HepG2 (cell line): ENCODE results near the gene RNF123.
"Not testable (repeated sequence)": the region's sequence is repeated elsewhere in the genome, so short reads cannot be mapped to it uniquely, and the experiment has no call there.

Source experiments
- BHLHE40 ChIP-seq: IDR thresholded peaks from 2 replicates; pipeline ENCODE4 v1.6.1; 2011; ENCODE audit warnings: low read length, improper control_type of control experiment
- NFE2L1 ChIP-seq: sonication (generic); formaldehyde crosslinking; IDR thresholded peaks from 2 replicates; pipeline ENCODE4 v1.4.0; 2020; ENCODE audit warnings: missing genetic modification reagents, mild to moderate bottlenecking, borderline replicate concordance
- POLR2A ChIP-seq, 2 experiments: IDR thresholded peaks; 2 replicates each; pipeline ENCODE4 v1.6.1; 2011; ENCODE audit warnings: low read depth in 2 of 2, low read length in 2 of 2, mild to moderate bottlenecking in 1 of 2, moderate library complexity in 1 of 2; ENCODE audit not compliant: insufficient read depth in 1 of 2
- SOX13 ChIP-seq, 3 experiments: fragments of 450-650 bp in 1 of 3; sonication (generic) in 1 of 3; formaldehyde crosslinking in 1 of 3; IDR thresholded peaks in 2 of 3; conservative IDR thresholded peaks in 1 of 3; 2 replicates each; pipeline versions ENCODE4 v1.5.0 to v1.6.1; 2016 to 2020; ENCODE audit warnings: antibody characterized with exemption in 1 of 3, mild to moderate bottlenecking in 1 of 3, missing compliant biosample characterization in 1 of 3, missing genetic modification reagents in 1 of 3, moderate library complexity in 1 of 3
- ZFAT ChIP-seq: sonication (generic); formaldehyde crosslinking; conservative IDR thresholded peaks from 2 replicates; pipeline ENCODE4 v1.8.1; 2023; ENCODE audit warnings: missing genetic modification reagents, inconsistent platforms
- ZFP36 ChIP-seq: fragments of 150-350 bp; IDR thresholded peaks from 2 replicates; pipeline ENCODE4 v1.6.1; 2018; ENCODE audit warnings: borderline replicate concordance, low read length, low read depth; ENCODE audit not compliant: partially characterized antibody
- TF ChIP-seq, protein P1 (sequence below), 2 experiments: IDR thresholded peaks; 2 replicates each; pipeline ENCODE4 v1.6.1; 2011 to 2012; ENCODE audit warnings: low read length in 2 of 2, borderline replicate concordance in 1 of 2, low read depth in 1 of 2, mild to moderate bottlenecking in 1 of 2, moderate library complexity in 1 of 2
- TF ChIP-seq, protein P2 (sequence below): sonication (generic); formaldehyde crosslinking; conservative IDR thresholded peaks from 2 replicates; pipeline ENCODE4 v1.8.1; 2023; ENCODE audit warnings: missing genetic modification reagents
- TF ChIP-seq, protein P3 (sequence below): sonication (generic); formaldehyde crosslinking; conservative IDR thresholded peaks from 2 replicates; pipeline ENCODE4 v1.4.0; 2020; ENCODE audit warnings: missing genetic modification reagents

DNA sequence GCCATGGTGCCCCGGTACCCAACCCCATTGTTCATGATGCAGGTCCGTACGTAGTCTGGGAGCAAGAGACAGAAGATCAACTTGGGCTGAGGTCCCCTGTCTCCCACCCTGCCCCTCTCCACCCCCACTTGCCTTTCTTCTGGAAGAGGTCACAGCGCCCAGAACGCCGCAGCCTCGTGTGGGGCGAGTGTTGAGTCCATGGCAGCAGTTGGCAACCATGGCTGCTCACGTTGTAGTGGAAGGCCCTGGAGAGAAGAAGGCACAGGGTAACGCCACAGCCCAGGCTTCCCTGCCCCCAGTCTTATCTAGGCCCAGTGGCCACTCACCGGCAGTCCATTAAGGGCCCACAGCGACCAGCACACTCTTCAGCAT is 1.9 kb upstream of the RNF123 start:
- not testable (repeated sequence) for TF ChIP-seq NFE2L1 (CRISPR knock-in tag); BHLHE40; ZFP36; SOX13 (IDR thresholded peaks at IDR 0.05); SOX13 (CRISPR knock-in tag; conservative IDR thresholded peaks at IDR 0.05 in 1 of 2, IDR thresholded peaks at IDR 0.05 in 1 of 2); ZFAT (CRISPR knock-in tag); POLR2A (IDR thresholded peaks at IDR 0.05; ENCODE audit: insufficient read depth in 1 of 2, low read depth in 2 of 2, low read length in 2 of 2)
- TF ChIP-seq, protein P1, sequence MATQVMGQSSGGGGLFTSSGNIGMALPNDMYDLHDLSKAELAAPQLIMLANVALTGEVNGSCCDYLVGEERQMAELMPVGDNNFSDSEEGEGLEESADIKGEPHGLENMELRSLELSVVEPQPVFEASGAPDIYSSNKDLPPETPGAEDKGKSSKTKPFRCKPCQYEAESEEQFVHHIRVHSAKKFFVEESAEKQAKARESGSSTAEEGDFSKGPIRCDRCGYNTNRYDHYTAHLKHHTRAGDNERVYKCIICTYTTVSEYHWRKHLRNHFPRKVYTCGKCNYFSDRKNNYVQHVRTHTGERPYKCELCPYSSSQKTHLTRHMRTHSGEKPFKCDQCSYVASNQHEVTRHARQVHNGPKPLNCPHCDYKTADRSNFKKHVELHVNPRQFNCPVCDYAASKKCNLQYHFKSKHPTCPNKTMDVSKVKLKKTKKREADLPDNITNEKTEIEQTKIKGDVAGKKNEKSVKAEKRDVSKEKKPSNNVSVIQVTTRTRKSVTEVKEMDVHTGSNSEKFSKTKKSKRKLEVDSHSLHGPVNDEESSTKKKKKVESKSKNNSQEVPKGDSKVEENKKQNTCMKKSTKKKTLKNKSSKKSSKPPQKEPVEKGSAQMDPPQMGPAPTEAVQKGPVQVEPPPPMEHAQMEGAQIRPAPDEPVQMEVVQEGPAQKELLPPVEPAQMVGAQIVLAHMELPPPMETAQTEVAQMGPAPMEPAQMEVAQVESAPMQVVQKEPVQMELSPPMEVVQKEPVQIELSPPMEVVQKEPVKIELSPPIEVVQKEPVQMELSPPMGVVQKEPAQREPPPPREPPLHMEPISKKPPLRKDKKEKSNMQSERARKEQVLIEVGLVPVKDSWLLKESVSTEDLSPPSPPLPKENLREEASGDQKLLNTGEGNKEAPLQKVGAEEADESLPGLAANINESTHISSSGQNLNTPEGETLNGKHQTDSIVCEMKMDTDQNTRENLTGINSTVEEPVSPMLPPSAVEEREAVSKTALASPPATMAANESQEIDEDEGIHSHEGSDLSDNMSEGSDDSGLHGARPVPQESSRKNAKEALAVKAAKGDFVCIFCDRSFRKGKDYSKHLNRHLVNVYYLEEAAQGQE (IDR thresholded peaks at IDR 0.05; ENCODE audit: borderline replicate concordance in 1 of 2, low read depth in 1 of 2, low read length in 2 of 2): not testable (repeated sequence)
- TF ChIP-seq, protein P2, sequence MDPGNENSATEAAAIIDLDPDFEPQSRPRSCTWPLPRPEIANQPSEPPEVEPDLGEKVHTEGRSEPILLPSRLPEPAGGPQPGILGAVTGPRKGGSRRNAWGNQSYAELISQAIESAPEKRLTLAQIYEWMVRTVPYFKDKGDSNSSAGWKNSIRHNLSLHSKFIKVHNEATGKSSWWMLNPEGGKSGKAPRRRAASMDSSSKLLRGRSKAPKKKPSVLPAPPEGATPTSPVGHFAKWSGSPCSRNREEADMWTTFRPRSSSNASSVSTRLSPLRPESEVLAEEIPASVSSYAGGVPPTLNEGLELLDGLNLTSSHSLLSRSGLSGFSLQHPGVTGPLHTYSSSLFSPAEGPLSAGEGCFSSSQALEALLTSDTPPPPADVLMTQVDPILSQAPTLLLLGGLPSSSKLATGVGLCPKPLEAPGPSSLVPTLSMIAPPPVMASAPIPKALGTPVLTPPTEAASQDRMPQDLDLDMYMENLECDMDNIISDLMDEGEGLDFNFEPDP (CRISPR knock-in tag): not testable (repeated sequence)
- TF ChIP-seq, protein P3, sequence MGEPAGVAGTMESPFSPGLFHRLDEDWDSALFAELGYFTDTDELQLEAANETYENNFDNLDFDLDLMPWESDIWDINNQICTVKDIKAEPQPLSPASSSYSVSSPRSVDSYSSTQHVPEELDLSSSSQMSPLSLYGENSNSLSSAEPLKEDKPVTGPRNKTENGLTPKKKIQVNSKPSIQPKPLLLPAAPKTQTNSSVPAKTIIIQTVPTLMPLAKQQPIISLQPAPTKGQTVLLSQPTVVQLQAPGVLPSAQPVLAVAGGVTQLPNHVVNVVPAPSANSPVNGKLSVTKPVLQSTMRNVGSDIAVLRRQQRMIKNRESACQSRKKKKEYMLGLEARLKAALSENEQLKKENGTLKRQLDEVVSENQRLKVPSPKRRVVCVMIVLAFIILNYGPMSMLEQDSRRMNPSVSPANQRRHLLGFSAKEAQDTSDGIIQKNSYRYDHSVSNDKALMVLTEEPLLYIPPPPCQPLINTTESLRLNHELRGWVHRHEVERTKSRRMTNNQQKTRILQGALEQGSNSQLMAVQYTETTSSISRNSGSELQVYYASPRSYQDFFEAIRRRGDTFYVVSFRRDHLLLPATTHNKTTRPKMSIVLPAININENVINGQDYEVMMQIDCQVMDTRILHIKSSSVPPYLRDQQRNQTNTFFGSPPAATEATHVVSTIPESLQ (CRISPR knock-in tag): not testable (repeated sequence)
